HT1080 (cell line): ENCODE results near the gene FAM168B. TPM values are rescaled to one million over a fixed set of nuclear protein-coding genes. Genes with fewer than 3 reads are reported as not detected.

Source experiments
- DNase-seq: peaks from one replicate; pipeline ENCODE4 v3.0.0-alpha.2; 2015; ENCODE audit warnings: low read depth
- total RNA-seq: library from RNA; depleted of rRNA; stranded (reverse); fragments of >200 nt; shearing (Covaris generic); gene quantifications from 2 replicates; pipeline ENCODE4 v1.2.3, GENCODE V29; 2014

Gene FAM168B
- total RNA-seq, 1 experiment from 2014 or later: 118 TPM

DNA sequence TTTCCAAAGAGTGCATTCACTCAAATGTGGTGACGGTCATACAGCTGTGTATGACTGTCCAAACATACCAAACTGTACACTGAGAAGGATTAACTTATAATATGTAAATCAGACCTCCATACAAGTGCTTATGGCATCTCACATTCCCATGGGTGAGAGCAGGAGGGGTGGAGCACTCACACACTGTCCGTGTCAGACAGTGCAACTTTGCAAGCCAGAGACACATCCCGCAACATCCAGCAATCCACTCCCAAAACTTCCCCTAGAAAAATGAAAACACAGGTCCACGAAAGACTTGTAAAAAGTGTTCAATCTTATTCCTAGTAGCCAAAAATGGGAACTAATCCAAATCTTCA is 36.4 kb downstream of the FAM168B start:
- no peak for DNase-seq

DNA sequence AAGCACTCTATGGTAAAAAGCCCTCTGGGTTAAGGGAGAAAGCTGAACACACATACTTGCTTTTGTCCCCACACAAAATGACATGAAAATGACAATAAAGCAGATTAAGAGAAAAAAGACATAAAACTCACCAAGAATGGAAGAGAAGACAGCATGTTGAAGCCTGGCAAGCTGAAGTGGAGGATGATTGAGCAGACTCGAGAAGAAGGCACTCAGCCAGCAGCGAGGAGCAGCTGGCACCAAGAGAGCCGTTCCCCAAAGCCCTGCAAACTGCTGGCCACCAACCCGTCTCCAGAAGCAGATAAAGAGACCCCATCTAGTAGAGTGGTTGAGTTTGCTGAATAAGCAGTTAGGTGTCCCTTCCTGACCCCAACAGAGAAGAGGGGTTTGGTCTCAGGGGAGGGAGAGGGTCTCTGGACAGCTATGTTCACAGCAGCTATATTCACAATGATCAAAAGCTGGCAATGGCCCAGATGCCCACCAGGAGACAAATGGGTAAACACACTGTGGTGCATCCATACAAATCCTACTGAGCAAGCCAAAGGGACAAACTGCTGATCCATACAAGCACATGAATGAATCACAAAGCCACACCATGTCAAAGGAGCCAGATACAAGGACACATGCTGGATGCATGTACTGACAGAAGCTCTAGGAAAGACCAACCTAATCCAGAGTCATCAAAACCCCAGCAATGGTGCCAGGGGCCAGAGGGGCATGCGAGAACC is 36.9 kb downstream of the FAM168B start:
- DNase-seq: no peak

DNA sequence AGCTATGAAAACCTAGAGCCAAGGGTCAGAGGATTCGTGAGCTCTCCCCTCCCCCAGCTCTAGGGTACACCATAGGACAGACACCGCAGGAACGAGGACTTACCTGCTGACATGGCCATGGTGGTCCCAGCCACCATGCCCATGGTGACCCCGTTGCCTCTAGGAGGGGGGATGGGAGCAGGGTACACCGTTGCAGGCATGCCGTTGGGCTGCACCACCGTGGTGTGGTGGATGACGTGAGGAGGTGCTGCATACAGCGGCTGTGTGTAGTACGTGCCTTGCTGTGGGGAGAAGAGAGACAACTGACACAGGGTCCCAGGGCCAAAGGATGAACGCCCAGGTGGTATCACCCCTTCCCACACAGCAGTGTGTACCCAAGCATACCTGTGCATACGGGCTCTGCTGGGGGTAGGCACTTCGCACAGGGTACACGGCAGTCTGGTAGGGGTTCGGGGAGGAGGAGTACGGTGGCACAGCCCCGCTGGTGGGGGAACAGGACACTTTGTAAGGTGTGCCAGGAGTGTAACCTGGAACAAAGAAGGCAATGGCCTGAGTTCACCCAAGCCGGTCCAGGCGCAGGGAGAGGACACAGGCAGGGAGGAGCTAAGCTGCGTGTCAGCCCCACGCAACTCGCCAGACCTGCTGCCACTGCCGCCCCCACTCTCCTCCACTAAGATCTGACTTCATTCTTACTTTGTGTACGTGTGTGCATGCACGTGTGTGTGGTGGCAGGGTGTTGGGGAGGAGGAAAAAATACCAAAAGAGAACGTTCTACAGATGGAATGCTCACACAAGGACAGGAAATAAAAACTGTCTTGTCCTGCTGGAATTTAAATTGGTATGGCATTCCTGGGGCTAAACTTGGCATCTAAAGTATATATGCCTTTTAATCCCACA is 37.8 kb downstream of the FAM168B start:
- no peak for DNase-seq

DNA sequence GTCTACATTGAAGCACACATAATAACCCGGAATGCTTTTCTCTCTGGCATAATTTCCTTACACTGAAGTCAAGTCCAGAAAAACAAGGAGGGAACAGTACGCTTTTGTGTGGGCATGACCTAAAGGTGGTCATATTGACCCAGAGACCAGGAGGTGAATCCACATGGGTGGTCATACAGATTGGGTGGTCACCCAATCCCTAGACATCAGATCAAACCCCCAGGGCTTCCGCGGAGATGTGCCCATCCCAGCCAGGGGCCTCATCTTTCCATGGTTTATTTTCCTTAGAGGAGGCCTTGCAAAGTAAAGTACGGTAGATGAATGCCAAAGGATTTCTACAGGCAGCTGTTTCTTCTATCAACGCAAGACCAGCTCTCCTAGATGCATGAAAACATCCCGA is 38.8 kb downstream of the FAM168B start:
- no peak for DNase-seq

- DNase-seq: no peak
These were observed 40.5 kb downstream of the FAM168B start for GRCh38 chr2:131052741-131053263.

- no peak for DNase-seq
These were observed 42.4 kb downstream of the FAM168B start for GRCh38 chr2:131050896-131051295.

DNA sequence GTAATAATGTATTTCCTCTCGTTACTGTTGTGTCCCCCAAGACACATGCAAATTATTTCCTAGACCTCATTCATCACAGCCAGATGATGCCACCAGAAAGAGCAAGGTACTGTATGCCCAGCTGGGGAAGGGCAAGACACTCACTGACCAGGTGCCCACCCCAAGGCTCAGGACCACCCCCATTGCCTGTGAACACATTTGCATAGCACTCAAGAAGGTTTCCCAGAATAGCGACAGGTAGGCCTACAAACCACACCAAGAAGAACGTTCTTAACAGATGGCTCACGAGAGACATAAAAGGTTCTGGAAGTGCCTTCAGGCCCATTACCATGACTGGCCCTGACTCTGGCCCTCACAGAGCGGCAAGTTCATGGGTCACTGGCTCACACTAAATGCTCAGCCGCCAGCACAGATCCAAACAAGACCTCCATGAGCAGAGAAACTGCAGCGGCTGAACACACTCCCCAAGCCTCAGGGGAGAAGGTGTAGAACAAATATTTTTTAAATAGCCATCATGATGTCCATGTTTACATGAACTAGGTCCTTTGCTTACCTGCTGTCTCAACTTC is 44.0 kb downstream of the FAM168B start:
- no peak for DNase-seq

- DNase-seq: no peak
These were observed 44.6 kb downstream of the FAM168B start for GRCh38 chr2:131048641-131049040.

- no peak for DNase-seq
These were observed 45.2 kb downstream of the FAM168B start for GRCh38 chr2:131047920-131048560.

GRCh38 chr2:131046918-131047652 is 46.2 kb downstream of the FAM168B start:
- no peak for DNase-seq

- no peak for DNase-seq
These were observed 47.0 kb downstream of the FAM168B start for GRCh38 chr2:131046028-131046917.

DNA sequence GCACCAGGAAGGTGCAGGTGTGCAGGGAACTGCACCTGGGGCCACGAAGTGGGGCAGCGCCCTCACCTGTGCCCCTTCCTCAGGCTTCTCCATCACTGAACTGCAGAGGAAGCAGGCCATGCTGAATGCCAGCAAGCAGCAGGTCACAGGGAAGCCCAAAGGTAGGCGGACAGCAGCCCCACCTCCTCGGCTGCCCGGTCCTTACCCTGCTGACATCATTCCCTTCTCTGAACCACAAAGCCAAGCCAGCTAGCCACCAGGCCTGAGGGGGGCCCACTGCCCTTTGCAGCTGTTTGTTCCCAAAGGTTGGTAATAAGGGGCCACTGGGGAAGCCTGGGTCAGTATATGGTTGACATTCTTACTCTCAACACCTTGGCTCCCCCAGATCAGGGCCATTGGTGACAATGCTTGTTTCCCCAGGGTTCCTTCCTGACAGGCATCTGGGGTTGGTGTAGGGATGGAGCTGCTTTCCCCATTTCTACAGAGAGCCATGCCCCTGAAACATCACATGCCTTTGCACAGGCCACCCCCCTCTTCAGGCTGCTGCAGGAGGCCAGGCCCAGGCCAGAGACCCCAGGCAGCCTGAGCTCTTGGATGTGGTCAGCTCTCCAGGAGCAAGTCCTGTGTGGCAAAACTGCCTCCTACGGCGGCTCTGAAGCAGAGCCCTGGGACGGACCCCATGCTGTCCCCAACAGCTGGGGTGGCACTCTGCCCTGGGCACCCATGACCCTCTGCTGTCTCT is 47.8 kb downstream of the FAM168B start:
- no peak for DNase-seq

DNA sequence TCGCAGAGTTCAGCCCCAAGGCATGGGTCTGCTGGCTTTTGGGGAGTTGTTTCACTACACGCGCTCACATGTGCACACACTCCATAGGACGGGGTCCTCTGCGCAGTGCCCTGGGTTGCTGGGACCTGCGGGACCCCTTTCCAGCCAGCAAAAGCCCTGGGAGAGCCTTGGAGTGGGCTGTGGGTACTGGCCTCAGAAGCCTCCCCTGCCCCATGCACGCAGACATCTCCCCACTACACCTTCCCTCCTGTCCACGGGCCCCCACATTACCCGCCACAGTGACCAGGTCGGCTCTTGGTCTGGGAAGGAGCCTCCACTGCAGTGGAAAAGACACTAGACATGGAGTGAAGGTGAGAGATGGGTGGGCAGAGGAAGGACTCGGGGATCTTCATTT is 48.5 kb downstream of the FAM168B start:
- DNase-seq: no peak

DNA sequence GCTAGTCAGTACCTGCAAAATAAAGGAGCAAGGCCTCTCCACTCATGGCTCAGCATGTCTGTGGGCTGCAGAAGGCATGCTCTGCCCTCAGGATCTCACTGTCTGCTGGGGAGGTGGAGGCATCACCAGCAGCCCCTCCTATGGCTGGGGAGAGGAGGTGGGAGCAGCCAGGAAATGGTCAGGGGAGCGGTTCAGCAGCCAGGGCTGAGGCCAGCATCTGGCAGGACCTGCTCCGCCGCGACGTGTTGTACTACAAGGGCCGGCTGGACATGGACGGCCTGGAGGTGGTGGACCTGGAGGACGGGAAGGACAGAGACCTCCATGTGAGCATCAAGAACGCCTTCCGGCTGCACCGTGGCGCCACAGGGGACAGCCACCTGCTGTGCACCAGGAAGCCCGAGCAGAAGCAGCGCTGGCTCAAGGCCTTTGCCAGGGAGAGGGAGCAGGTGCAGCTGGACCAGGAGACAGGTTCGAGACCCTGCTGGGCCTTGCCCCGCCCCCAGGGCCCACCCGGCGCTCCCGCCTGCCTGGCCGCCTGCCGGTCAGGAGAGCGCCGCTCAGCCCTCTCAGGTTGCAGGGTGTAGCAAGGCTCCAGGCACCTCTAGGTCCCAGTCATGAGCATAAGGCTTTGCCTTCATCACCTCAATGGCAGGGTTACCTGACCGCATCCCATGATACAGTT is 49.0 kb downstream of the FAM168B start:
- no peak for DNase-seq

DNA sequence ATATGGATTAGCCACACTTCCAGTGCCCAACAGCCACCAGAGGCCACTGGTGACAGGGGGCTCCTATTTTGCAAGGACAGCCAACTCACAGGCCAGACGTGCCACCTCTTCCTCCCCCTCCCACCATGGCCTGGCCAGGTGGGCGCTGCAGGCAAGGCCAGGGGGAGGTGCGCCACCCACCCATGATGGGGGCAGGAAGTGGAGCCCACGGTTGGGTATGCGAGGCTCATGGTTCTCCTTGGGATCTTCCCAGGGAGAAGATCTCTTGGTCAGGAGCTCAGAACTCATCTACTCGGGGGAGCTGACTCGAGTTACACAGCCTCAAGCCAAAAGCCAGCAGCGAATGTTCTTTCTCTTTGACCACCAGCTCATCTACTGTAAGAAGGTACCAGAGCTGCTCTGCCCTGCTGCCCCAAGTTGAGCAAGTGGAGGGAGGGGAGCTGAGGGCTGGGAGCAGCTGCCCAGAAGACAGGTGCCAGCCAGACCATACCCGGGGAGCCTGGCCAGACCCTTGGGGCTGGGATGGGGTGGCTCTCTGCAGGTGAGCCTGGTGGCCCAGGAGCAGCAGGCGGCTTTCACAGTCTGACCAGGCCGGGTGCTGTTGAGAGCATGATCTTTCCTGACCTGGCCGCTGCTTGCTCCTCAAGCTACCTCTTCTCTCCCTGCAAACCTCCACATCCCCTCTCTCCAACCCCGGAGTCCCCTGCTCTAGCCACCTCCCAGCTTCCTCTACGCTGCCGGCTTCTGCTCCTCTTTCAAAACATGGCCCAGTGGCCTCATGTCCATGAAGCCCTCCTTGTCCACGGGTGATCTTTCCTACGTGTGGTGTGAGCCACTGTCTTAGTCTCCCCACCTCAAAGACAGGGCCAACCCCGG is 49.8 kb downstream of the FAM168B start:
- DNase-seq: no peak

DNA sequence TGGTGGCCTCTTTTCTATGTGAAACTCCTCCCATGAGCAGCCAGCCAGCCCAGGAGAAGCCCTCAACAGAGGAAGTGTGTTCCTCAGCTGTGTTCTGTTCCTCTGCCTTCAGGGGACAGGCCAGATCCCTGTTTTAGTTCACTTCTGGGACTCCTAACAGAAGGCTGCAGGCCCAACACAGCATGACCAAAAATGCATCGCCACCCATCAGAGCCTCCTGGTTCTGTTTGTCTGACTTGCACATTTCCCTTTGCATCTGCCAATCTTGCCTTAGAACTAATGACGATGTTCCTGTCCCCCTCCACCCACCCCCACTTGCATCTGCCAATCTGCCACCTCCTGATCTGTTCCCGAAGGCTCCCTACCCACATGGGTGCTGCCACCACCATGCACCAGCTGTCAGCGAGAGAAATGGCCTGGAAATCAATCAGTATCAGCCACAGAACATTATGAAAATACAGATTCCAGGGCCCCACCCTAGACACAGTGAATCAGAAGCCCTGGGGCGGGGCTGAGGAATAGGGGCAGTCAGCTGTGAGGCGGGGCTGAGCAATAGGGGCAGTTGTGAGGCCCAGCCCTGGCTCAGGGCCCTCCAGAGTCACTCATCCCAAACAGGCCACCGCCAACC is 51.0 kb downstream of the FAM168B start:
- no peak for DNase-seq
